GM18868 (cell line): ENCODE results near the gene CBX4.

Experiments used
- ATAC-seq: cut with Tn5 transposase; IDR thresholded peaks from one replicate; pipeline ENCODE4 v1.9.1; 2021; ENCODE audit warnings: mild to moderate bottlenecking, moderate library complexity; ENCODE audit not compliant: unreplicated experiment

Gene CBX4

GRCh38 chr17:79802736-79803420, 36.4 kb downstream of the CBX4 start:
- ATAC-seq, result no peak

DNA sequence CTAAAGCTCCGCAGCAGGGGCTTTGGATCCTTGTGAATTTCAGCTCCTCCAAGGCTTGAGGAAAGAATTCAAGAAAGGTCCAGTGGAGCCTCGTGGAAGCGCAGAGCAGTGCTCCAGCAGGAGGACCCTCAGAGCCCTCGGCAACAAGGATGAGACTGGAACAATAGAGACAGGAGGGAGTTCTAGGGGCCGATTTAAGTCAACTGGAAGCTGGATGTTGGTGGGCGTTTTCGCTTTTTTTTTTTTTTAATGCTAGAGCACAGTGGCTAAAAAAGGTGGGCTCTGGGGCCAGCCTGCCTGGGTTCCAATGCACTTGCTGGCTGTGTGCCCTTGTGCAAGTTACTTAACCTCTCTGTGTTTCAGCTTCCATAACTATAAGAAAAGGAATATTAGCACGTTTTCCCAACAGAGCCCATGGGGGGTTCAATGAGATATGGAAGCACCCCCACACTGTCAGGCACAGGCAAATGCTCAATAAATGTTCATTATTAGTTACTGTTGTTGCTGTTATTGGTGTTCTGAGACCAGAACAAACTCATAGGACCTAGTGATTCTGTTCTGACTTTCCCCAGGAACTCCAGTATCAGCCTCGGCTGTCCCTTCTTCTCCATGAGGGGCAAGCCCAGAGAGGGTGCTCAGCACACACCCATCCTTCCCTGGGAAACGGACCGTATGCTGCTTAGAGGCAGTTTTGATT, 37.1 kb downstream of the CBX4 start:
- no peak for ATAC-seq

DNA sequence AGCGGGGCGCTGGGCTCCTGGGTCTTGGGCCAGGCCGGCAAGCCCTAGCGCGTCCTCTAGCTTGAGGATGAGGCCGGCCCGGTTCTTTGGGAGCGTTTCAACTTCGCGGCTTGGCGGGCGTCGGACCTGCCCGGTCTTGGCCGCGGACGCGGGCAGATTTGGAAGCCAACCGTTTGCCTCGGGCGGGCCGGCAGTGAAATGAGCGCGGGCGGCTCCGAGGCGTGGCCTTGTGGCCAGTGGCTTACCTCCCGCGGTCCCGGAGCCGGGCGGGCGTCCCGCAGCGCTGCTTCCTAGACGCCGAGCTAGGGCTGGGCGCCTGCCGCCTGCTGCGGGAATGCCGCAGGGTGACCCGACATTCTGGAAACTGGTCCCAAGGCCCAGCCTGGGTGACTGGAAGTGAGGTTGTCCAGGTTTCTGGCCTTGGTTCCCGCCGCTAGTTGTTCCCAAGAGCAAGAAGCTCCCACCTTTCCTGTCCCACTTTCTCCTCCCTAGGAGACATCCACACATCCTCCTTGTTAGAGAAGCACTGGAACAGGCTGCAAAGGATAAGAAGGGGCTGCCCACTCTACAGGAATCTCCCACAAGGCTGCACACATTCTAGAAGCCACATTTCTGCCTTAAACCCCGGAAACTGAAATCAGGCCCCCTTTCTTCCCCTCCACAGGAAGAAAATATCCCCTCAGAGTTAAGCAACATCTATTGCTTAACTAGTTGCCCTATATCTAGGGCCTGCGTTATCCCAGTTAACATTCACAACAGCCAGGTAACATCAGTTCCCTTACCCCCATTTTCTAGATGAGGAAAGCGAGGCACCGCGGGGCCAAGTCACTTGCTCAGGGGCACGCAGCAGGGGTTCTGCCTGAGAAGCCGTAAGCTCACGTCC, 37.8 kb downstream of the CBX4 start:
- no peak for ATAC-seq

GRCh38 chr17:79800325-79801155, 38.7 kb downstream of the CBX4 start:
- ATAC-seq, result no peak

- ATAC-seq, result no peak
Measured at GRCh38 chr17:79799538-79800324, 39.5 kb downstream of the CBX4 start.

DNA sequence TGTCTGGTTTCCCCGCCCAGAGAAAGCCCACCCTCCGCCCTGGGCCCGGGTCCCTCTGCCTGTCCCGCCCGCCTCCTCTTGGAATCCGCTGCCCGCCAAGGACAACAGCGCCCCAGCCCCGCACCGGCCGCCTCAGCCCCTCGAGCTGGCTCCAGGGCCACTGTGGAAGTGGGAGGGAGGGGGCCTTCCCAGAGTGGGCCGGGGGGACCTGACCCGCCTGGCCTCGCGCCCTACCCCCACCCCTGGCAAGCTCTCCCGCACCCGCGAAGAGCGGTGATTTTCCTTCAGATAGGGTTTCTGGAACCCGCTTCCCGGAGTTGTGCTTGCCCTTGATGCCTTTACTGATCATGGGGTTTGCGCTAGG, 40.1 kb downstream of the CBX4 start:
- ATAC-seq, result no peak

- no peak for ATAC-seq
Measured at GRCh38 chr17:79798299-79799173, 40.7 kb downstream of the CBX4 start.

GRCh38 chr17:79797492-79798298, 41.5 kb downstream of the CBX4 start:
- peak; percentile 7 for ATAC-seq

- peak; percentile 85 for ATAC-seq
Measured at GRCh38 chr17:79796763-79797491, 42.3 kb downstream of the CBX4 start, which contains the start of gene CBX8. Gene CBX8, minus strand, starts transcription at chr17:79797077. Its CDS starts 79 bp downstream, at chr17:79796998.

DNA sequence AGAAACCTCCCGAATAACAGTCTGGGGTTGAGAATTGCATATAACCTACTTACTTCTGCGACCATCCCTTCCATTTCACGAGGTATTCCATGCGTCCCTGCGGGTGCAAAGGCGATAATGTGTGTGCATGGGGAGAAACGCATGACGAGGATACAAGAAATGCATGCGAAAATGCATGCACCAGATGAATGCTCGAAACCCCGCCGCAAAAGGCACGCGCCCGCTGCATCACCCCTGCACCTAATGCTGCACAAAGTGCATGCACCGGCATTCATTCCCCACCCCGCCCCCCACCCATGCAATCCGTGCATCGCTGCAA, 42.8 kb downstream of the CBX4 start:
- no peak for ATAC-seq

- ATAC-seq, result no peak
Measured at GRCh38 chr17:79795795-79796443, 43.3 kb downstream of the CBX4 start.

DNA sequence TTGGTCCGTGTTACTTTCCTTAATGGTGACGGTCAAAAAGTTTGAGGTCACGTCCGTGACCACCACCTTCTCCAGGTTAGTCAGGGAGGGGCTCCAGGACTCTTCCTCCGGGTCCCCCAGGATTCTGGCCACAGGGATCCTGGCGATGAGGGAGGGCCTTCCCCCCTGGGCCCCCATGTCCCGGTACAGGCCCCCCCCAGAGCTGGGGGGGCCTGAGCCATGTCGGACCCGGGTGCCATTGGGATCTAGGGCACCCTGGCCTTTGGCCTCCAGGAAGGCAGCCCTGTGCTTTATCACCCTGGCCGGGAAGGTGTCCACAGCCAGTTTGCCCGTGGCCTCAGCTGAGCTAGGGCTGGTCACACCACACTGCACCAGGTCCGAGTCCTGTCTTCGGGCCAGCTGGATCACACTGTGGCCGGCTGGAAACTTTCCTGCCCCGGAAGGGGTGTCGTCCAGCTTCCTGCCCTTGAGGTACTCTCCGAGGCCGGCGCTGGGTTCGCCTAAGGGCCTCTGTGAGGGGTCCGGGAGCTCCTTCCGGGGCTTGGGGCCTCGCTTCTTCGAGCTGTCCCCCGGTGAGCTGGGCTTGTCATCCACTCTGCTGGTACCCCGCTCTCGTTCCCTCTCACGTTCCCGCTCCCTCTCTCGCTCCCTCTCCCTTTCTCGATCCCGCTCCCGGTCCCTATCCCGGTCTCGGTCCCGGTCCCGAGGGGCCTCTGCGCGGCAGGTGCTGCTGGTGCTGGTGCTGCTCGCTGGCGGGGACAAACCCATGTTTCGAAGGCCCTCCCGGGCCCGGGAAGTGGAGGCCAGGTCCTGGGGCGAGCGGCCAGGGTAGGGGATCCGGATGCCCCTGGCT, 44.4 kb downstream of the CBX4 start:
- no peak for ATAC-seq

DNA sequence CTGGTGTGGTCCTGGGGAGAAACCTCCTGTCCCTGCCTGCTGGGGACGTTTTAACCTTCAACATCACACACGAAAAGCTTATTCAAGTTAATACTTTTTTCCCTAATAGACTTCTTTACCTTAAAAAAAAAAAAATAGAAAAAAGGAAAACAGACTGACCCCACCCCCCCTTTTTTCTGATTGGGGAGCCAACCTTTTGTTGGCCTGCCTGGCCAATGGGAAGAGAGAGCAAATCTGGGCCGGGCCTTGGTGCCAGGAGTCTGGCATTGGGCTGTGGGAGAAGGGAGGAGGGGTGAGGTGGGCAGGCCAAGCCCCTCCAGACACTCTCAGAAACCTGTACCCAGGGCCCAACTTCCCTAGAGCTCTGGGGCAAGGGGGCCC, 45.3 kb downstream of the CBX4 start:
- ATAC-seq, result no peak

DNA sequence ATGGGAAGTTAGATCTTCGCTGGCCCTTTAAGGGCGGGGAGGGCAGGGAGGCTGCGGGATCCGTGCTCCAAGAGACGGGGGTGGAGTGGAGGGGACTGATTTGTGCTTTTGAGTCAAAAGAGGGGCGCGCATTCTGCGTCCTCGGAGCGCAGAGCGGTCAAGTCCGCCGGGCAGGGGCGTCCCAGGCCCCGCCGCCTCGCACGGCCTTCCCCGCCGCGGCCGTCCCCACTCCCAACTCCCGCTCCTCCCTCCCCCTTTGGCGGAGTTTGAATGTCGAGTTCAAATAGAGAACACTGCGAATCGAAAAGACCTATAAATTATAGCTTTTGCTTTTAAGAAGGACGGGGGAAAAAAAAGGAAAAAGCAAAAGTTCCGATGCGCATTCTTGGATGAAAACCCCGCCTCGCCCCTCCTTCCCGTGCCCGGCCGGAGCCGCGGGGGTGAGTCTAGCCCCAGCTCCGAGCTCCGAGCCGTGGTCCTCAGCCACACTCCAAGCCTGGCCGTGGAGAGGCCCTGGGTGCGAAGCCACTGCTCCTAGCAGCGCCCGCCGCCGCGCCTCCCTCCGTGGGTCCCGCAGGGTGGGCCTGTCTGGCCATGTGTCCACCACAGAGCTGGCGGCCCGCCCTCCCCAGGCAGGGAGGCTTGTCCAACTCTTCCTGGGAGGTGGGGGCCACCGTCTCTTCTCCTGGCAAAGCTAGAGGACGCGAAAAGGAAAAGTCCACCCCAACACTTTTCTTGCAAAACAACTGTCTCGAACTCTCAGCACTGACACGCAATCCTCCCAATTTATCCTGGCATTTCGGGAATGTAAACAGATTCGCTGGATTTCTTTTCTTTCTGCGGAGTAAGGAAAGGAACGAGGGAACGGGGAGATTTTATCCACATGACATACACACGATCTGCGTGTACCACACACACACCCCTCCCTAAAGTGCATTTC, 46.0 kb downstream of the CBX4 start:
- no peak for ATAC-seq

- ATAC-seq, result no peak
Measured at GRCh38 chr17:79792341-79792871, 46.8 kb downstream of the CBX4 start.
